Esophagus muscularis mucosa (tissue), 4 donors: ENCODE results near the gene RXRA.

Experiments used
- CTCF ChIP-seq, 3 experiments: fragments of 200-600 bp in 2 of 3; fragments of 450-650 bp in 1 of 3; sonication (generic) in 2 of 3; IDR thresholded peaks; one replicate each; pipeline ENCODE4 v1.5.1; 2017 to 2019; ENCODE audit warnings: antibody characterized with exemption in 3 of 3, mild to moderate bottlenecking in 2 of 3, moderate library complexity in 1 of 3
- EP300 ChIP-seq: sonication (generic); formaldehyde crosslinking; IDR thresholded peaks from one replicate; pipeline ENCODE4 v1.6.1; 2017; ENCODE audit warnings: antibody characterized with exemption
- POLR2A ChIP-seq: fragments of 450-650 bp; IDR thresholded peaks from one replicate; pipeline ENCODE4 v1.6.1; 2017; ENCODE audit warnings: antibody characterized with exemption, moderate library complexity, mild to moderate bottlenecking, low read depth
- POLR2AphosphoS5 ChIP-seq, 2 donors: sonication (generic); formaldehyde crosslinking; IDR thresholded peaks; one replicate each; pipeline ENCODE4 v1.6.1; 2017; ENCODE audit warnings: antibody characterized with exemption in 2 of 2

GRCh38 chr9:134399435-134400056 is 73.3 kb downstream of the RXRA start:
- peak; percentile 16 to 59 (median 24) for TF ChIP-seq CTCF (IDR thresholded peaks at IDR 0.05)
- TF ChIP-seq POLR2AphosphoS5 (IDR thresholded peaks at IDR 0.05) = no peak
- TF ChIP-seq POLR2A = no peak
- TF ChIP-seq EP300 = no peak
